Measurements from ENCODE around the gene MMP2. TPM values are rescaled to one million over a fixed set of nuclear protein-coding genes. Genes with fewer than 3 reads are reported as not detected.

MMP2 gene
- total RNA-seq, 1 donor: 448 TPM

DNA sequence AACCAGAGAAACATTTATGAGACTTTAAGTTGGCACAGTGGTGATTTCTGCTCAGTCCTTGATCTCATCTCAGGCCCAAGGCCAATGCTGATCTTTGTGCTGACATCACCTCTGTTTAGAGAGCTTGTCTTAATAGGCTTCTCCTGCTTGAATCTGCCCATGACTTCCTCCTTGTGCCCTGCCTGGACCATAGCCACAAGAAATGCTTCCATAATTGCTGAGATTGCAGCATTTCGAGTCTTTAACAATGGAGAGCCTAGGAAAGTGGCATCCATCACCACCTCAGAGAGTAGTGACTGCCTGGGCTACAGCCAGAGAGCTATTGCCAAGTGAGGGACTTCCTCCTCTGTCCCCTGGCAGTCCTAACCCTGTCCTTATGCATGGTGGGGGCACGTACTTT is 25.1 kb upstream of the MMP2 start:
- DNase-seq (ENCODE audit: low read depth): no peak
- H3K4me3 ChIP-seq (ENCODE audit: low read depth, low read length): no peak overlapping the region
- TF ChIP-seq, protein P1, sequence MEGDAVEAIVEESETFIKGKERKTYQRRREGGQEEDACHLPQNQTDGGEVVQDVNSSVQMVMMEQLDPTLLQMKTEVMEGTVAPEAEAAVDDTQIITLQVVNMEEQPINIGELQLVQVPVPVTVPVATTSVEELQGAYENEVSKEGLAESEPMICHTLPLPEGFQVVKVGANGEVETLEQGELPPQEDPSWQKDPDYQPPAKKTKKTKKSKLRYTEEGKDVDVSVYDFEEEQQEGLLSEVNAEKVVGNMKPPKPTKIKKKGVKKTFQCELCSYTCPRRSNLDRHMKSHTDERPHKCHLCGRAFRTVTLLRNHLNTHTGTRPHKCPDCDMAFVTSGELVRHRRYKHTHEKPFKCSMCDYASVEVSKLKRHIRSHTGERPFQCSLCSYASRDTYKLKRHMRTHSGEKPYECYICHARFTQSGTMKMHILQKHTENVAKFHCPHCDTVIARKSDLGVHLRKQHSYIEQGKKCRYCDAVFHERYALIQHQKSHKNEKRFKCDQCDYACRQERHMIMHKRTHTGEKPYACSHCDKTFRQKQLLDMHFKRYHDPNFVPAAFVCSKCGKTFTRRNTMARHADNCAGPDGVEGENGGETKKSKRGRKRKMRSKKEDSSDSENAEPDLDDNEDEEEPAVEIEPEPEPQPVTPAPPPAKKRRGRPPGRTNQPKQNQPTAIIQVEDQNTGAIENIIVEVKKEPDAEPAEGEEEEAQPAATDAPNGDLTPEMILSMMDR (IDR thresholded peaks at IDR 0.05; ENCODE audit: insufficient read depth, low read depth, low read length): no peak

DNA sequence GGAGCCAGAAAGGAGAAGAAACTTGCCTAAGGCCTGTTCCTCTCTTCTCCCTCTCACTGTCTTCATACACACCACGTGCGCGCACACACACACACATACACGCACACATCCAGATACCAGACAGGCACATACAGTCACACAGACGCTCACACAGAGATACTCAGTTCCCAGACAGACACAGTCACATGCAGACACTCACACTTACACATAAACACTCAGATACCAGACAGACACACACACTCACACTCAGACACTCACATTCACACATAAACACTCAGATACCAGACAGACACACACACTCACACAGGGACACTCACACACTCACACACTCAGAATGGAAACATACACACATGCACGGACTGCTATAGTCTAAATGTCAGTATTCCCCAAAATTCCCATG is 24.1 kb upstream of the MMP2 start:
- TF ChIP-seq, protein P1 (IDR thresholded peaks at IDR 0.05; ENCODE audit: insufficient read depth, low read depth, low read length): no peak
- DNase-seq (ENCODE audit: low read depth): no peak
- H3K4me3 ChIP-seq (ENCODE audit: low read depth, low read length): no peak overlapping the region

DNA sequence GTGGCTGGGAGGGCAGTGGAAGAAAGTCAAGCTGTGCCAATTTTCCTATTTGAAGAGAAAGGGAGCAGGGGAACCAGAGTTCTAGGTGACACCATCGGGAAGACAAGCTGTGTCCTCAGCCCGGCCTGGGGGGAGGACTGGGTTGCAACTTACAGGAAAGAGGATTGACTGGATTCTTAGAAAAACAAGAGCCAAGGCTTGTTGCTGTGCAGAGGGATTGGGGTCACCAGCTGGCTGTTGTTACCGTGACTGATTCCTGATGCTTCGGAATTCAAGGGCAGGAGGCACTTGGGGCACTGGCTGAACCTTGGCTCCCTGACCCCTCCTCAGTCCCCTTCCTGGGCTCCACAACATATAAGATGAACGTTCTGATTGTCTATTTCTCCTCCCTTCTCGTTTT is 16.8 kb upstream of the MMP2 start:
- no peak for DNase-seq (ENCODE audit: low read depth)
- TF ChIP-seq, protein P1 (IDR thresholded peaks at IDR 0.05; ENCODE audit: insufficient read depth, low read depth, low read length): no peak
- no peak overlapping the region for H3K4me3 ChIP-seq (ENCODE audit: low read depth, low read length)

DNA sequence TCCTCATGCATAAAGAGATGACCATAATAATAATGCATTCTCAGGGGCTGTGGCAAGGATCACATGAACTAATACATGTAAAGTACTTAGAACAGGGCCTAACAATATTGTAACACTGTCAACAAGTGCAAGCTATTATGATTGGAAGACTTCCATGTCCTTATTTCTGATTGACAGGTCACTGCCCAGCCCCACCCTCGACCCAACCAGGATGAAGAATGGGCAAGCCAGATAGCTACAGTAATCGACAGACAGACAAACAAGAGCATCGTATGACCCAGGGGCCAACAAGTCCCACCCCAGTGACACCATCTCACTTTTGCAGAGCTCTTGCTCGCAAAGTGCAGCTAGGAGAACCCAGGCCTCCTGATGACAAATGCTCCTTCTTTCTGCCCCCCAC is 14.6 kb upstream of the MMP2 start:
- DNase-seq (ENCODE audit: low read depth): no peak
- TF ChIP-seq, protein P1 (IDR thresholded peaks at IDR 0.05; ENCODE audit: insufficient read depth, low read depth, low read length): no peak
- H3K4me3 ChIP-seq (ENCODE audit: low read depth, low read length): no peak overlapping the region

DNA sequence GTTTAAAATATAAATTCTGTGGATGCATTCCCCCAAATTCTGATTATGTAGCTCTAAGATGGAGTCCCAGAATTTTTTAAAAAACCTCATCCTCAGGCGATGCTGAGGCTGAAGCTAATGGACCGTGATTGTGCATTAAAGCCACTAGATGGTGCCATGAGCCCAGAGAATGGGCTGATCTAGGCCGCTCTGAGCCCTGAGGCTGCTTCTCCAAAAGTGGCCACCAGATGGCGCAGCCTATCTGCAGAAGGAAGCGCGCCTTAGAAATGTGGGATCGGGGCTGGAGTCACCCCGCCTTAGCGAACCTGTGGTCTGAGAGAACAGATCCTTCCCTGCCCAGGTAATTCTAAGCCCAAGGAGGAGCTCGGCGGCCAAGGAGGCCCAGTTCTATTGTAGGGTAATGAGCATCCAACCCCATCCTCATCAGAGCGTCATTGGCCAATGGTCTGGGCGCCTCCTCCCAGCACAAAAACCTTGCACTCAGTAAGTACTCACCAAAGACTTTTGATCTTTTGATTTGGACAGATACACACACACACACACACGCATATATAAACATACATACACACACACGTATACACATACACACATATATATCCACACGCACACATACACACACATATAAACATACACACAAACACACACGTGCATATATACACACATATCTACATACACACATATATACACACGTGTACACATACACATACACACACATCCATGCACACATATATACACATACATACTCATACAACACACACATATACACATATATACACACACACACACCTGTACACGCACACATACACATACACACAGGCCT is 13.7 kb upstream of the MMP2 start:
- H3K4me3 ChIP-seq (ENCODE audit: low read depth, low read length): peak overlapping the region; percentile 29
- DNase-seq (ENCODE audit: low read depth): peak; percentile 86
- TF ChIP-seq, protein P1 (IDR thresholded peaks at IDR 0.05; ENCODE audit: insufficient read depth, low read depth, low read length): peak; percentile 100

DNA sequence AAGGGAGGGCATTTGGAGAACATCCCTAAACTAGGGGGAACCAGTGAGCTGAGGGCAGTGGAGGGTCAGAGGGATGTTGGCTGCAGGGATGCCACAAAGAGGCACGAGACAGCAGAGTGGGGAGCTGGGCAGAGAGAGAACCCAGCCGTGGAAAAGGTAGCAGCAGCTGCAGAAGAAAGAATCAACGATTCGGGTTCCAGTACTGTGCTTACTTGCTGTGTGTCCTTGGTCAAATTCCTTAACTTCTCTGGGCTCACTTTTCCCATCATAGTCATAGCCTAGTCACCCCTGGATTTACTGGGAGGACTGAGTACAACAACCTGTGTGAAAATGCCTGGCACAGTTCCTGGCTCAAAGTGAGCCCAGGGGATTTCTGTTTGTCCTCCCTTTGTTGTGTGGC is 12.8 kb upstream of the MMP2 start:
- TF ChIP-seq, protein P1 (IDR thresholded peaks at IDR 0.05; ENCODE audit: insufficient read depth, low read depth, low read length): no peak
- no peak overlapping the region for H3K4me3 ChIP-seq (ENCODE audit: low read depth, low read length)
- DNase-seq (ENCODE audit: low read depth): no peak

DNA sequence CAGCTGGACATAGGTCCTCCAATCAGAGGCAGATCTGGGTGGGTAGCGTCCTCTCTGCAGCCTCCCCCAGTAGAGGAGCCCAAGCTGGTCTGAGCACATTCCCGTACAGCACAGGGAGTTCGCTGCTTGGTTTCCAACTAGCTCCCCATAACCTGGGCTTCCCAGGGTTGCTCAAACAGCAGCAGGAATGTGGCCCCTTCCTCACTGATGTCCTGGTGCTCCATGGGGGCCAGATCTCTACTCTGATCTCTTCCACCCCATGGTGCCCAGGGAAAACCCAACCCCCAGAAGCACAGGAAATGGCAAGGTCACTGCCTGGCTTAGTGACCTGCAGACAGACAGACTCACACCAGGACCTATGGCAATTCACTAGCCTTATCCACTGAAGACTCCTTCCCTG is 11.1 kb upstream of the MMP2 start:
- no peak for DNase-seq (ENCODE audit: low read depth)
- no peak overlapping the region for H3K4me3 ChIP-seq (ENCODE audit: low read depth, low read length)
- TF ChIP-seq, protein P1 (IDR thresholded peaks at IDR 0.05; ENCODE audit: insufficient read depth, low read depth, low read length): no peak

Measured in fibroblast of villous mesenchyme (primary cell).